DOHH2 (cell line): Measurements from ENCODE around the gene CD28.

Experiments used
- H3F3A ChIP-seq: fragments of 200-600 bp; sonication (generic), shearing (Covaris generic); 2 replicates; pipeline ENCODE4 v1.6.0; 2016; ENCODE audit warnings: antibody characterized with exemption, mild to moderate bottlenecking; ENCODE audit not compliant: control insufficient read depth, insufficient read depth
- H3K27ac ChIP-seq: fragments of 200-600 bp; sonication (generic); 2 replicates; pipeline ENCODE4 v1.5.1; 2014; ENCODE audit warnings: low read depth, mild to moderate bottlenecking, low read length, moderate library complexity
- H3K27me3 ChIP-seq: fragments of 200-600 bp; sonication (generic); 2 replicates; pipeline ENCODE4 v1.6.1; 2014; ENCODE audit warnings: mild to moderate bottlenecking, low read length, mixed read lengths; ENCODE audit not compliant: control insufficient read depth
- H3K36me3 ChIP-seq: fragments of 200-600 bp; sonication (generic); 2 replicates; pipeline ENCODE4 v1.6.1; 2014; ENCODE audit warnings: mild to moderate bottlenecking, low read length, moderate library complexity, mixed read lengths; ENCODE audit not compliant: control insufficient read depth
- H3K4me1 ChIP-seq: fragments of 200-600 bp; sonication (generic); 2 replicates; pipeline ENCODE4 v1.6.1; 2014; ENCODE audit warnings: mild to moderate bottlenecking, low read length, mixed read lengths; ENCODE audit not compliant: control insufficient read depth
- H3K4me2 ChIP-seq: fragments of 200-600 bp; sonication (generic); 2 replicates; pipeline ENCODE4 v1.6.0; 2014; ENCODE audit warnings: mild to moderate bottlenecking, low read length, moderate library complexity
- H3K4me3 ChIP-seq: fragments of 200-600 bp; sonication (generic); 2 replicates; pipeline ENCODE4 v1.5.1; 2014; ENCODE audit warnings: mild to moderate bottlenecking, low read length, mixed read lengths
- H3K79me2 ChIP-seq: fragments of 200-600 bp; sonication (generic); 2 replicates; pipeline ENCODE4 v1.6.1; 2014; ENCODE audit warnings: mild to moderate bottlenecking, low read length, mixed read lengths; ENCODE audit not compliant: control insufficient read depth
- H3K9me2 ChIP-seq: fragments of 200-600 bp; sonication (generic); replicated peaks from 2 replicates; pipeline ENCODE4 v1.6.1; 2014; ENCODE audit warnings: mild to moderate bottlenecking, low read length, mixed read lengths; ENCODE audit not compliant: control insufficient read depth
- H3K9me3 ChIP-seq: fragments of 200-600 bp; sonication (generic); 2 replicates; pipeline ENCODE4 v1.6.1; 2014; ENCODE audit warnings: antibody characterized with exemption, low read length, mixed read lengths; ENCODE audit not compliant: control insufficient read depth, insufficient read depth
- H4K20me1 ChIP-seq: fragments of 200-600 bp; sonication (generic); 2 replicates; pipeline ENCODE4 v1.6.0; 2014; ENCODE audit warnings: low read depth, mild to moderate bottlenecking, antibody characterized with exemption, low read length, moderate library complexity; ENCODE audit not compliant: control insufficient read depth, insufficient read depth
- CTCF ChIP-seq: fragments of 200-600 bp; sonication (generic); IDR thresholded peaks from one replicate; pipeline ENCODE4 v1.5.1; 2014; ENCODE audit warnings: antibody characterized with exemption, mild to moderate bottlenecking, low read depth, low read length; ENCODE audit not compliant: poor library complexity, severe bottlenecking
- EZH2phosphoT487 ChIP-seq: fragments of 200-600 bp; sonication (generic); IDR thresholded peaks from 2 replicates; pipeline ENCODE4 v1.6.1; 2017; ENCODE audit warnings: borderline replicate concordance, mild to moderate bottlenecking, antibody characterized with exemption, low read length, moderate library complexity, mixed read lengths

CD28 gene

GRCh38 chr2:203681978-203682377 lies 24.5 kb upstream of the CD28 start:
- H3K9me2 ChIP-seq = no peaks in the 10 kb centered on the region
- H3K36me3 ChIP-seq = no peaks in the 10 kb centered on the region
- TF ChIP-seq CTCF = no peak
- no peak for TF ChIP-seq EZH2phosphoT487
- H3K79me2 ChIP-seq = no peaks in the 10 kb centered on the region
- H3K9me3 ChIP-seq = no peaks in the 10 kb centered on the region
- no peak overlapping the region for H3K27ac ChIP-seq
- H3K4me3 ChIP-seq = no peak overlapping the region
- H4K20me1 ChIP-seq = no peaks in the 10 kb centered on the region
- H3K27me3 ChIP-seq = peaks cover 79% of the 10 kb centered on the region
- H3F3A ChIP-seq = no peaks in the 10 kb centered on the region
- H3K4me2 ChIP-seq = no peak overlapping the region
- H3K4me1 ChIP-seq = no peaks in the 10 kb centered on the region

DNA sequence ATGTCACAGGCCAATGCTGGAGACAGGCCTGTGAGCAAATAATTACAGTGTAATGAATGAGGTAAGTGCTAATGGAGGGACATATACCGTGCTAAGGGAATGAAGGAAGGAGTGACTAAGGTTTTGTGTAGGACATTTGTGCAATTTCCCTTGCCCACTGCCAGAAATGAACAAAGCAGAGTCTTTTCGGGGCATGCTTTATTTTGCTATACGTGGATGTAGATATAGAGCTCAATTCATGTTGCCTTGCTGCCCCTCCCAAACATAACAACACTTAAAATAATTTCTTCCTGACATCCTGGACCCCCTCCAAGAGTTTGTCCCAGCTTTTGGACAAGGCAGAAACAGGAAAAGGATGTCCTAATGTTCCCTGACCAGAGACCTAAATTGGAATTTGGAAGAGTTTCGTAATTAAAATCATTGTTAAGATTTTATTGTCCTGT lies 23.7 kb upstream of the CD28 start:
- H3F3A ChIP-seq = no peaks in the 10 kb centered on the region
- peaks cover 87% of the 10 kb centered on the region for H3K27me3 ChIP-seq
- H3K9me2 ChIP-seq = no peaks in the 10 kb centered on the region
- H3K4me2 ChIP-seq = no peak overlapping the region
- H3K4me1 ChIP-seq = 0 out of 2 replicates have a peak, but pooled peaks cover under 1% of the 10 kb centered on the region
- H3K27ac ChIP-seq = no peak overlapping the region
- no peaks in the 10 kb centered on the region for H3K79me2 ChIP-seq
- H3K9me3 ChIP-seq = no peaks in the 10 kb centered on the region
- no peaks in the 10 kb centered on the region for H3K36me3 ChIP-seq
- H4K20me1 ChIP-seq = no peaks in the 10 kb centered on the region
- H3K4me3 ChIP-seq = no peak overlapping the region
- no peak for TF ChIP-seq EZH2phosphoT487
- TF ChIP-seq CTCF = no peak

GRCh38 chr2:203683421-203683820 lies 23.0 kb upstream of the CD28 start:
- Histone ChIP-seq H3K27me3 (peaks cover 85% of the 10 kb centered on the region), H3K4me2 (no peak overlapping the region), H3K4me1 (peaks cover 7% of the 10 kb centered on the region), H4K20me1 (no peaks in the 10 kb centered on the region), H3K9me3 (no peaks in the 10 kb centered on the region), H3K27ac (no peak overlapping the region), H3K4me3 (no peak overlapping the region), H3K79me2 (no peaks in the 10 kb centered on the region), H3F3A (no peaks in the 10 kb centered on the region), H3K9me2 (no peaks in the 10 kb centered on the region), H3K36me3 (no peaks in the 10 kb centered on the region)
- no peak for TF ChIP-seq EZH2phosphoT487
- no peak for TF ChIP-seq CTCF
